Adipocyte (in vitro differentiated cells): ENCODE data around the gene FZD4.
A peak's percentile ranks its signal among the peaks of the same experiment; 100 is the strongest.
"Not testable (repeated sequence)": the region's sequence is repeated elsewhere in the genome, so short reads cannot be mapped to it uniquely, and the experiment has no call there.

Experiments
- DNase-seq: peaks from one replicate; pipeline ENCODE4 v3.0.0-alpha.2; 2015; ENCODE audit warnings: low read depth
- H3K27me3 ChIP-seq: replicated peaks from 2 replicates; pipeline ENCODE4 v1.7.0; 2013; ENCODE audit warnings: mild to moderate bottlenecking, low read length, moderate library complexity; ENCODE audit not compliant: control insufficient read depth, insufficient read depth
- H3K36me3 ChIP-seq: 2 replicates; pipeline ENCODE4 v1.7.0; 2013; ENCODE audit warnings: low read length, mild to moderate bottlenecking, moderate library complexity; ENCODE audit not compliant: control insufficient read depth, insufficient read depth, severe bottlenecking
- H3K4me1 ChIP-seq: 2 replicates; pipeline ENCODE4 v1.7.0; 2013; ENCODE audit warnings: mild to moderate bottlenecking, low read length, moderate library complexity; ENCODE audit not compliant: control insufficient read depth, insufficient read depth
- H3K4me3 ChIP-seq: 2 replicates; pipeline ENCODE4 v1.7.0; 2013; ENCODE audit warnings: mild to moderate bottlenecking, low read length, moderate library complexity
- H3K9ac ChIP-seq: 2 replicates; pipeline ENCODE4 v1.7.0; 2013; ENCODE audit warnings: mild to moderate bottlenecking, low read length, moderate library complexity
- H3K9me3 ChIP-seq: 2 replicates; pipeline ENCODE4 v1.7.0; 2013; ENCODE audit warnings: mild to moderate bottlenecking, low read length, moderate library complexity; ENCODE audit not compliant: control insufficient read depth

The FZD4 gene

DNA sequence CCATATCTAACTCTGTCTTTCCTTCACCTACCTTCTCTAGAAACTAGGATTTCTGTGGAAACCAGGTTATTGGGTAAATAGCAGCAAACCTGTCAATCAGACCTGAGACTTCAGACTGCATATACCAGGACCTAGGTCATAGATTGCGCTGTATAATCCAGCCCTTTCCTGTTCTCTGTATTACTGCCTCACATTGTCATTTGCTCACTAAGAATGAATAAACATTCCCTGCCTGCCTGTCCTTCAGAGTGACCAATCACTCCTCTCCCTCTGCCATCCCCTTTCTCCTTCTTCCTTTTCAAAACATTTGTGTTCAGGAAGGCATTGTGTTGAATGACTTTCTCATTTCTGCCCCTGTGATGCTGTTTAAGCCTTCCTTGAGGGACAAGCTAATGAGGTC is 14.1 kb upstream of the FZD4 start:
- Histone ChIP-seq H3K36me3 (no peaks in the 10 kb centered on the region), H3K9me3 (peaks cover 10% of the 10 kb centered on the region), H3K4me1 (no peaks in the 10 kb centered on the region), H3K27me3 (no peaks in the 10 kb centered on the region), H3K4me3 (no peak overlapping the region), H3K9ac (no peak overlapping the region)
- no peak for DNase-seq

DNA sequence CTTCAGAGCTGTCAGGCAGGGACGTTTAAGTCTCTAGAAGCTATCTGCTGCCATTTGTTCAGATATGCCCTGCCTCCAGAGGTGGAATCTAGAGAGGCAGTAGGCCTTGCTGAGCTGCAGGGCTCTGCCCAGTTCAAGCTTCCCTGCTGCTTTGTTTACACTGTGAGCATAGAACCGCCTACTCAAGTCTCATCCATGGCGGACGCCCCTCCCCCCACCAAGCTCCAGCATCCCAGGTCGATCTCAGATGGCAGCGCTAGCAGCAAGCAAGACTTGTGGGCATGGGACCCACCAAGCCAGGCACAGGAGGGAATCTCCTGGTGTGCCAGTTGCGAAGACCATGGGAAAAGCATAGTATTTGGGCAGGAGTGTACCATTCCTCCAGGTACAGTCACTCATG is 12.4 kb upstream of the FZD4 start:
- not testable (repeated sequence) for H3K9ac ChIP-seq, DNase-seq, H3K9me3 ChIP-seq, H3K36me3 ChIP-seq, H3K4me3 ChIP-seq, H3K4me1 ChIP-seq, H3K27me3 ChIP-seq

DNA sequence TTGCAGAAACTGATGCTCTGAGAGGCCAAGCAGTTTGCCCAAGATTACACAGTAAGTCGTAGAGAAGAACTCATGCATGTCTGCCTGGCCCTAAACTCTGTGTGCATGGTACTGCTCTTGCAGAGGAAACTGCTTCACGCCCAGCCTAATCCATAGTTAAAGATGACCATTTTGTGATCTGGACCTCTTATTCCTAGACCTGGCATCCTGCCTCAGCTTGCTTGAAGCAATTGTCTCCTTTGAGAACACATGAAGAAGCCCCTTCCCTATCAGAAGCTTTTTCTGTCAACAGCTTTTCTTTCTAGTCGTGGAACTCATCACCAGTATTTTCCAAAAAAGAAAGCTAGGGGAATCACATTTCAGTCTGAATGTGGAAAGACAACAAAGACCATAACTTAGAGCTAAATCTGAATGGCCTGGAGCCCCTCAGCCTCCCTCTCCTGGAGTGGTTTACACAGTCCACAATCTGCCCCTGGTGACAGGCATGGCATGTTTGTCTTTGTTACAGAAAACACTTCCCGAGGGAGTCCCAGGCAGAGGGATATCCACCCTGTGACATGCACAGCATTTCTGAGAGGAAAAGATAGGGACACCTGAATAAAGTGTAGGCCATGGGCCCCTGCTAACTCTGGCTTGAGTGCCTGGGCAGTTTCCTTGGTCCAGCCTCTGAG is 2.9 kb upstream of the FZD4 start:
- H3K4me3 ChIP-seq: no peak overlapping the region
- H3K27me3 ChIP-seq: no peaks in the 10 kb centered on the region
- DNase-seq: no peak
- H3K9ac ChIP-seq: no peak overlapping the region
- H3K36me3 ChIP-seq: no peaks in the 10 kb centered on the region
- peaks cover 12% of the 10 kb centered on the region for H3K4me1 ChIP-seq
- no peaks in the 10 kb centered on the region for H3K9me3 ChIP-seq

DNA sequence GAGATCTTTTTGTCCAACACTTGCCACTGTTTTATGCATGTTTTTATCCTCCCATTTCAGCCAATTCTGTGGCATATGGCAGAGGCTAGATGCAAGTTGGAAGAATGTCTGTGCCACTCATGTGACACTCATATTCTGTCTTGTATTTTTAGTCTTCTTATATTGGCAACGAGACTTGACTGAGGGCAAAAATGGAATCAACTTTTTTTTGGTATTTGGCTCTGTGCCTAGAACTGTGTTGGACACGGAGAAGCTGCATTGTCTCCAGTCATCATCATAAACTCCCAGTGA is 1.7 kb upstream of the FZD4 start:
- no peaks in the 10 kb centered on the region for H3K9me3 ChIP-seq
- H3K9ac ChIP-seq: peak overlapping the region; percentile 95
- H3K27me3 ChIP-seq: no peaks in the 10 kb centered on the region
- peaks cover 15% of the 10 kb centered on the region for H3K4me1 ChIP-seq
- H3K36me3 ChIP-seq: peaks cover 6% of the 10 kb centered on the region
- no peak for DNase-seq
- peak overlapping the region; percentile 88 for H3K4me3 ChIP-seq

DNA sequence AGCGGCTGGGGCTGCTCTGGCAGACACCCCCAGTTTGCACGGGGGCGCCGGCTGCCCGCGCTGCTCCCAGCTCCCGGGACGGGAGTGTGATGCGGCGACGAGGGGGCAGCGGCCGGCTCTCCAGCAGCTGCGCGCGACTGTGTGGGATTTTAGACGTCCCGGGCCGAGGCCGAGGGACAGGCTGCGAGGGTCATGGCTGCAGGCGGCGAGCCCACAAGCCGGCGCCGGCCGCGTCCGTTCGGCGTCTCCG is 159 bp downstream of the FZD4 start:
- peak overlapping the region; percentile 99 for H3K4me3 ChIP-seq
- H3K9ac ChIP-seq: peak overlapping the region; percentile 99
- H3K36me3 ChIP-seq: peaks cover 24% of the 10 kb centered on the region
- H3K9me3 ChIP-seq: no peaks in the 10 kb centered on the region
- DNase-seq: no peak
- peaks cover 33% of the 10 kb centered on the region for H3K4me1 ChIP-seq
- no peaks in the 10 kb centered on the region for H3K27me3 ChIP-seq

DNA sequence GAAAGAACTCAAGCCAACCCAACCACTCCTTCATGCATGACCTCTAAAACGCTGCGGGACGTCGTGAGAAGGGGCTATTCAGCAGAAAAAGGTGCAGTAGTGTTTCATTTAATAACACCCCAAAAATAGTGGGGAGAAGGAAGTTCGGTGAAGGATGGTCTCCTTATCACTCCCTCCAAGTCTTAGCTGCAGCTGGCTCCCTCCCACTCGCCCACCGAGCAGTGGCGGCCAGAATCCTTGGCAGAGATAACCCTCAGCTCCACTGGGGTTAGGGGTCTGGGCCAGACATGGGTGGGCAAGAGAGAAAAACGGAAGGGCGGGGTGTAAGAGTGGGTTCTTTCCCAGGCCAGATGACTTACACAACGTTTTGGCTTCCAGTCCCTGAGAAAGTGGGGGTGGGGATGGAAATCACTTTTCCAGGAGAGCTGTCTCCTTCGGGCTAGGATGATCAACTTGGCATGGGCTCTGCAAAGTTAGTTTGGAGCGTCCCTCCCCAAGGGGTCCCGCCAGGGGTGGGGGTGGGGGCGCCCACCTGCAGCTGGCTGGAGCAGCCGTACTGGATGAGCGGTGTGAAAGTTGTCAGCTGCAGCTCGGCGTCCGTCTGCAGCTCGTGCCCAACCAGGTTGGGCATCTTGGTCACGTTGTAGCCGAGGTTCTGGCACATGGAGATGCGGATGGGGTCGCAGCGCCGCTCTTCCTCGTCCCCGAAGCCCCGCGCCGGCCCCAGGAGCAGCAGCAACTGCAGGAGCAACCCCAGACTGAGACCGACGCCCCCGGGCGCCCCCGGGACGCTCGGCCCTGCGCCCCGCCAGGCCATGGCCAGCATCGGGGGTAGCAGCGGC is 705 bp downstream of the FZD4 start:
- H3K9ac ChIP-seq: peak overlapping the region; percentile 99
- no peaks in the 10 kb centered on the region for H3K27me3 ChIP-seq
- peak overlapping the region; percentile 99 for H3K4me3 ChIP-seq
- H3K36me3 ChIP-seq: peaks cover 30% of the 10 kb centered on the region
- DNase-seq: peak; percentile 57
- H3K4me1 ChIP-seq: peaks cover 38% of the 10 kb centered on the region
- H3K9me3 ChIP-seq: no peaks in the 10 kb centered on the region

DNA sequence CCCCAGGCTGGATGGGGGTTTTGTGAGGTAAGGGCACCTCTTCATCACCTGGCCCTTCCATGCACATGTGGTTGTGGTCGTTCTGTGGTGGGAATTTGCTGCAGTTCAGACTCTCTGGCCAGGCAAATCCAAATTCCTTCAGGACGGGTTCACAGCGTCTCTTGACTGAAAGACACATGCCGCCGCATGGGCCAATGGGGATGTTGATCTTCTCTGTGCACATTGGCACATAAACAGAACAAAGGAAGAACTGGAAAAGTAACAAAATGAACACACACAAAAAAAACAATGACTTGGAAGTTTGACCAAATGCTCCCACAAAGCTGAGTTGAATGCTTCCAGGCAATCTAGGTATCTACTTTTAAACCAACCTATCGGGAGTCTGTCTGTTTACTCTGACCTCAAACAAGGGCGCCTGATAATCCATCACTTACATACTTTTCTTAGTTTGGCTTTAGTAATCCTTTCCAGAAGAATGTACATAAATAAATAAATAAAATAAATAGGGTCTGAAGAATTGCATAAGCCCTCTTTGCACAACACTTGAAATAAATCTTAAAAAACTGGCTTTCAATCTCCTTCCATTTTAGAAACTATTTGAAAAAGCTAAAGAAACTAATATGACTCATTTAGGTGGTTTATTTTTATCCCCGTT is 2.8 kb downstream of the FZD4 start:
- Histone ChIP-seq H3K9me3 (no peaks in the 10 kb centered on the region), H3K4me3 (peak overlapping the region; percentile 99), H3K36me3 (peaks cover 51% of the 10 kb centered on the region), H3K9ac (peak overlapping the region; percentile 99), H3K27me3 (no peaks in the 10 kb centered on the region), H3K4me1 (peaks cover 59% of the 10 kb centered on the region)
- peak; percentile 74 for DNase-seq

DNA sequence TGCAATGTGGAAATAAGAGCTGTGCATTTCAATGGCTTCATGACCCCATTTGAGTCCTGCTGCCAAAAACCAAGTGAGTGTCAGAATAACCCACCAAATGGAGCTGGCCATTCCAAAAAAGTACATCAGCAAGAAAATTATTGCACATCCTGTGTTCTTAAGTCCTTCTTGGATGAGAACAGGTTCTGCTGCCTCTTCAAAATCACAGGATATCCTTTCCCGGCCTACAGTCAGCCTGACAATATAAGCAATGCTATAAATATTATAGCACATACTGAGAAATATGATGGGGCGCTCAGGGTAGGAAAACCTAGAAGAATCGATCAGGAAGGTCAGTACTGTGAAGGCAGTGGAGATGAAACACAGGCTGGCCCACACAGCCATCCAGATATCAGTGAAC is 3.5 kb downstream of the FZD4 start:
- H3K4me3 ChIP-seq: peak overlapping the region; percentile 99
- no peaks in the 10 kb centered on the region for H3K9me3 ChIP-seq
- DNase-seq: no peak
- H3K36me3 ChIP-seq: peaks cover 58% of the 10 kb centered on the region
- peaks cover 58% of the 10 kb centered on the region for H3K4me1 ChIP-seq
- no peaks in the 10 kb centered on the region for H3K27me3 ChIP-seq
- H3K9ac ChIP-seq: peak overlapping the region; percentile 99

DNA sequence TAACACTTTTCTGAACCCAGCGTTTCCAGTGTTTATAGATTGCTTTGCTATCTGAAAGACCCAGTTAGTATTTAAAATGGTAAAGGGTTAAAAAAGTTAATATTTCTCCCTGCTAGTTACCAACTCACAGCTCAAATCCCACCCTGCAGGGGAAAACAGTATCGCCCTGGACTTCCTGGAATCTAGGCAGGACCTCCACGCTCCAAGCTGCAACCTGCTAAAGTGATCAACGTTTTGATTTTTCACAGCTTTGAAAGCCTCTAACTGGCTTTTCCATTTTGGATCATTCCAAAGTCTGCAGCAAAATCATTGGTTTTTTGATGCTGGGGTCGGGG is 4.6 kb downstream of the FZD4 start:
- peaks cover 68% of the 10 kb centered on the region for H3K36me3 ChIP-seq
- no peaks in the 10 kb centered on the region for H3K9me3 ChIP-seq
- H3K9ac ChIP-seq: peak overlapping the region; percentile 99
- H3K27me3 ChIP-seq: no peaks in the 10 kb centered on the region
- no peak for DNase-seq
- peaks cover 64% of the 10 kb centered on the region for H3K4me1 ChIP-seq
- H3K4me3 ChIP-seq: peak overlapping the region; percentile 99

DNA sequence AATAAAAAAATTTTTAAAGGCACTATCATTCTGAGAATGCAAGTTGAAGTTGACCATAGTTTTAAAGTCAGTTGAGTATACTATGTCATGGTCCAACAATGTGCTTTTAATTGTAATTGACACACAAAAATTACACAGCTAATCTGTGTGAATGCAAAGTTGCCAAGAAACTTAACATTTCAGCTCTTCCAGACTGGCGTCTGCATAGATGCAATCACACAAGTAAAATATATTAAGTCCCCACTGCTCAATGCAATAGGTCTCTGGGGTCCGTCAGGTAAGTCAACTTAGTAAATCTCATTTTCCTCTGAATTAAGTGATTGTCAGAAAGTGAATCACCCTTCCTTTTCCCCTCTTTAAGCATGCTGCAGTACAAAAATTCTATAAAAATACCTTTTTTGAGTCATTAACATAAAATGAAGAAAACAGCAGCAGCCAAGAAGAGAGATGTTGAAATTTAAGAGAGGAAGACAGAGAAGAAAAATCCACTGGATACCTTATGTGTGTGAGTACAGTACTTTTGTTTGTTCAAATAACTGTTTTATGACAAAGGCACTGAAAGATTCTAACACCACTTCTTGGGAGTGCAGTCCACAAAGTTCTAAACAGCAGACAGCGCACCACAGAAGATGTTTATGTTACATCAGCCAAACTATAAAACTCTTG is 5.1 kb downstream of the FZD4 start:
- Histone ChIP-seq H3K36me3 (peaks cover 73% of the 10 kb centered on the region), H3K4me3 (peak overlapping the region; percentile 99), H3K27me3 (no peaks in the 10 kb centered on the region), H3K4me1 (peaks cover 68% of the 10 kb centered on the region), H3K9me3 (no peaks in the 10 kb centered on the region), H3K9ac (peak overlapping the region; percentile 99)
- DNase-seq: no peak

DNA sequence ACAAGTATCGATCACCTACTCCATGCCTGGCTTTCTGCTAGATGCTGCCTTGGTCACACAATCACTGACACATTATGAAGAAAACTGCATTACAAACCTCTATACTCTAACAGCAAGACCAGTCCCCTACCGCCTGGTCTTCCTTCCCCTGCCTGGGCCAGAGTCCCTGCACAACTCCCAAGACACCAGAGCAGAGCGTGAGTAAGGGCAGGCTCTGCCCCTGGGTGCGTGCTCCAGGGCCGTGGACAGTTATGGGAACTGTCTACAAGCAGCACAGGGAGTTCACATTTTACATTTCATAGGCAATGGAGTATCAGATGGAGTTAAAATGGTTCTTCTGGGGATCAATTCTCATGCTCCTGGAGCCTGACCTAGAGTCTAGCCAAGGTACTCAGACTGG is 6.5 kb downstream of the FZD4 start:
- H3K4me3 ChIP-seq: peak overlapping the region; percentile 99
- peaks cover 87% of the 10 kb centered on the region for H3K36me3 ChIP-seq
- peaks cover 72% of the 10 kb centered on the region for H3K4me1 ChIP-seq
- no peak for DNase-seq
- no peaks in the 10 kb centered on the region for H3K9me3 ChIP-seq
- peak overlapping the region; percentile 99 for H3K9ac ChIP-seq
- H3K27me3 ChIP-seq: no peaks in the 10 kb centered on the region
